ENCODE results near the gene CLCA2. TPM values are rescaled to one million over a fixed set of nuclear protein-coding genes. Genes with fewer than 3 reads are reported as not detected.

CLCA2 gene
- total and polyA plus RNA-seq, 2 donors (not counting 3 experiments of a cell fraction or from before 2014, with no cell fraction given) = 0.01 to 0.11 TPM

GRCh38 chr1:86375688-86376087 lies 48.3 kb upstream of the CLCA2 start:
- H3K4me3 ChIP-seq (replicated peaks in 1 of 3; ENCODE audit: insufficient read depth in 1 of 3, low read depth in 1 of 3, low read length in 3 of 3) = no peak overlapping the region
- H3K27ac ChIP-seq (ENCODE audit: insufficient read depth, low read depth, low read length) = no peak overlapping the region
- BruUV-seq (replicated peaks) = no TSS peak
- no peak for FAIRE-seq
- H3K4me1 ChIP-seq (ENCODE audit: control insufficient read depth, extremely low read depth, insufficient read depth, low read length) = no peaks in the 10 kb centered on the region
- no peak for DNase-seq (ENCODE audit: low read depth, low spot score)
- ChIA-PET CTCF (interaction anchor here (0.7 kb wide), 1 partner anchor 39 kb away, joined by 3 read pairs; no protein-coding TSS in a partner anchor), POLR2A (no interaction called here)
- peaks cover 9 to 12% of the 10 kb centered on the region in 2 experiments for H3K36me3 ChIP-seq (ENCODE audit: control insufficient read depth in 2 of 2, extremely low read depth in 1 of 2, insufficient read depth in 2 of 2, low read length in 2 of 2)
- TF ChIP-seq POLR2AphosphoS5 (IDR thresholded peaks at IDR 0.05; ENCODE audit: insufficient read depth, low read depth, low read length) = no peak
- no peak for TF ChIP-seq JUN (IDR thresholded peaks at IDR 0.05; ENCODE audit: borderline replicate concordance, insufficient read depth, insufficient read length, low read depth)
- no peak for TF ChIP-seq MAX (IDR thresholded peaks at IDR 0.05; ENCODE audit: insufficient read depth, insufficient read length)
- TF ChIP-seq MYC (IDR thresholded peaks at IDR 0.05; ENCODE audit: low read depth, low read length) = no peak
- no peak for TF ChIP-seq FOS (IDR thresholded peaks at IDR 0.05; ENCODE audit: borderline replicate concordance, insufficient read depth, low read length)
- no peak for TF ChIP-seq GATA2 (IDR thresholded peaks at IDR 0.05; ENCODE audit: insufficient read depth, insufficient read length, low read depth, low read length)
- TF ChIP-seq CTCF (IDR thresholded peaks at IDR 0.05; ENCODE audit: extremely low read depth in 1 of 2, insufficient read depth in 1 of 2, low read depth in 1 of 2, low read length in 2 of 2) = no peak
- no peak for TF ChIP-seq POLR2A (IDR thresholded peaks at IDR 0.05; ENCODE audit: low read depth, low read length)
- no peak for TF ChIP-seq EZH2 (IDR thresholded peaks at IDR 0.05; ENCODE audit: borderline replicate concordance, low read depth, low read length, severe bottlenecking)
- no peaks in the 10 kb centered on the region for H3K79me2 ChIP-seq (ENCODE audit: control insufficient read depth, insufficient read depth, low read length)
- H3K9me1 ChIP-seq (replicated peaks; ENCODE audit: control insufficient read depth, extremely low read depth, insufficient read depth, low read length) = no peaks in the 10 kb centered on the region
- no peak overlapping the region for H2AFZ ChIP-seq (ENCODE audit: low read depth, low read length)
- no peaks in the 10 kb centered on the region for H3K27me3 ChIP-seq (ENCODE audit: control insufficient read depth in 2 of 2, insufficient read depth in 2 of 2, low read length in 2 of 2)
- intact Hi-C loops (cut with micrococcal nuclease) = no loop called here
- H3K9ac ChIP-seq (replicated peaks; ENCODE audit: extremely low read depth, insufficient read depth, low read length) = no peak overlapping the region
- H4K20me1 ChIP-seq (replicated peaks; ENCODE audit: control insufficient read depth, extremely low read depth, insufficient read depth, low read length) = peaks cover 2% of the 10 kb centered on the region
- H3K4me2 ChIP-seq (ENCODE audit: insufficient read depth, low read length) = no peak overlapping the region
- no peaks in the 10 kb centered on the region for H3K9me3 ChIP-seq (replicated peaks; ENCODE audit: control insufficient read depth, insufficient read depth, low read length)
- dilution Hi-C loops (cut with MboI; ENCODE audit: extremely low pct_ligation_motif_present, low sequenced_read_pairs) = no loop called here
